NCI-H446 (cell line): ENCODE measurements around the gene TRAF3IP1.
"Not testable (repeated sequence)": the region's sequence is repeated elsewhere in the genome, so short reads cannot be mapped to it uniquely, and the experiment has no call there.

Experiments
- DNase-seq, 2 experiments: peaks; one replicate each; lab custom pipeline; 2025; lab: John Stamatoyannopoulos, UW

TRAF3IP1 gene

GRCh38 chr2:238308177-238308576 lies 12.1 kb upstream of the TRAF3IP1 start:
- DNase-seq, result no peak

- not testable (repeated sequence) for DNase-seq
These were observed 9.6 kb upstream of the TRAF3IP1 start for GRCh38 chr2:238310721-238311120.

DNA sequence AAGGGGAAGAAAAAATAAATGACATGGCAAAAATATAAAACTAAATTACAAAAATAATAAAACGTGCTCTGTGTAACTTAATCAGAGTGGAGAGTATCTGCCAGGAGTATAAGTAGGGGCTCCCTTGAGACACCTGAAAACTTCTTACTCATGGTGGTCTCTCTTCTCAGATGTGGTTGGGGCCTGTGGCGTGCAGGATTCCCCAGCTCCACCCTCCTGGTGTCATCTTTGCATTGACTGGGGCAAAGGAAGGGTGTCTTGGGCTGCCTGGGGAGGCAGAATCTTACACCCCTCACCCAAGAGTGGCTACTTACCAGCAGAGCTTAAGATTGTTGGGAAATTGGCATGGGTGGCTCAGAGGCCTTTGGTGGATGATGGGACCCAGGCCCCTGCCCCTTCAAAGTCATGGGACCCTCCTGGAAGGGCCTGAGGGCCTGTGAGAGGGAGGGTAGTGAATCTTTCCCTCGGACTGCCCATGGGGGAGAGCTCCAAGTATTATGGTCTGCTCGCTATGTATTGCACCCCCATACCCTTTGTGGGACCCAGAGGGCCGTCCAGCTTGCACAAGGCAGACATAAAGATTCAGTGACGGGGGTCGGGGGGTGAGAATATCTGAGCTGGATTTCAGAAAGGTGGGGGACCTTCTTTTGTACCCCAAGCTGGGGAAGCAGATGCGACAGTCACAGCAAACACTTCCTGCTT lies 6.9 kb upstream of the TRAF3IP1 start:
- DNase-seq, result no peak

GRCh38 chr2:238313991-238314350 lies 6.3 kb upstream of the TRAF3IP1 start:
- DNase-seq, result no peak

DNA sequence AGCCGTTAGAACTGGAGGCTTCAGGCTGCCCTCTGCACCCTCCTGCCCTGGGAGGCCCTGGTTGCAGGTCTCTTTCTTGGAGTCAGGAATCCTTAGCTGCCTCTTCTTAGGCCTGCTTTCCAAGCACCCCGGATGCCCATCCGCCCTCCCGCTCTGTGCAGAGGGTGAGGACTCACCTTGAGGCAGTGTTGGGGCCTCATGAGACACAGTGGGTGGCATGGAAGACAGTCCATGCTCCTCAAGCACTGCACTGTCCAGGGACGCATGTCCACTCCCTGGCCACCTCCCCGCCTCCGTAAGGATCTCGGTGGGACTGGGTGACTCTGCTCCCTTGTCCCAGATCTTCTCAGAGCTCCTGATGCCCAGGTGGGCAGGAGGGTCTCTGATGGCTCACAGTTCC lies 5.7 kb upstream of the TRAF3IP1 start:
- no peak for DNase-seq

DNA sequence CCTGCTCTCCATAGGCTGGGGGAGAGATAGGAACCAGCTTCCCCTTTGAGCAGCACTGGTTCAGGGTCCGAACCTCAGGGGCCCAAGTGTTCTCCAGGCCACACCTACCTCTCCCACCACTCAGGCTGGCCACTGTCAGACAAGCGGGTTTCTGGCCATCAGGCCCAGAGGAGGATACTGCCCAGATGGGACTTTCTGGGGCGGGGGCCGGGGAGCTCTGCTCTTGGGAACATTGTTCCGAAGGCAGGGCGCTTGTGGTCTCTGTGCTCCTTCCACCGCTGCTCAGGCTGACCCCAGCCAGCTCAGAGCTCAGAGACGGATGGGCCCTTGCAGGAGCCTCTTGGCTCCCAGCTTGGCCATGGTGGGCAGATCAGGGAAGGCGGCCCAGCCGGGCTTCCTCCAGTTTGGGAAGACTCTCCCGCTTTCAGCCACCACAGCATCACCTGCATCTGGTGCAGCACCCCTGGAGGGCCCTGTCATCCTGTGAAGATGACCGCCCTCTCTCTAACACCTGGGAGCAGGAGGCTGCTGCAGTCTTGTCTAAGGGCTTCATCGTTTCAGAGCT lies 5.2 kb upstream of the TRAF3IP1 start:
- DNase-seq, result no peak

DNA sequence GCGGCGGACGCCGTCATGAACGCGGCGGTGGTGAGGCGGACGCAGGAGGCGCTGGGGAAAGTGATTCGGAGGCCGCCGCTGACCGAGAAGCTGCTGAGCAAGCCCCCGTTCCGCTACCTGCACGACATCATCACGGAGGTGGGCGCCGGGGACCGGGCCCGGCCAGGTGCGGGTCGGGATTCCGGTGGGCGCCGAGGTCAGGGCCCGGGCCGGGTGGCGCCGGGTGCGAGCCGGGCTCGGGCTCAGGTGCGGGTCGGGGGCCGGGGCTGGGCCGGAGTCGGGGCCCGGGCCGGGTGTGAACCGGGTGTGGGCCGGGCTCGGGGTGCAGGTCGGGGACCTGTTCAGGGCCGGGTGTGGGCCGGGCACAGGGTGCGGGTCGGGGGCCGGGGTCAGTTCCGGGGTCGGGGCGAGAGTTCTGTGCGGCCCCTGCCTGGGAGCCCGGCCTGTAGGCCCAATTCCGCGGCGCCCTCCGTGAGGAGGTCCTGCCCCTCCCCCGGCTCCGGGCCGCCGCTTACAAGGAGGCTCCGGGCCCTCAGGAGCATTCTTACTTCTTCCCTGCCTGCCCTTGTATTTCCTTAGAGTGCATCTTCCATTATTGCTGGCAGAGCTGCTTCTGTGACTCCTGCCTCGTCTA lies 447 bp downstream of the TRAF3IP1 start:
- DNase-seq, result no peak

DNA sequence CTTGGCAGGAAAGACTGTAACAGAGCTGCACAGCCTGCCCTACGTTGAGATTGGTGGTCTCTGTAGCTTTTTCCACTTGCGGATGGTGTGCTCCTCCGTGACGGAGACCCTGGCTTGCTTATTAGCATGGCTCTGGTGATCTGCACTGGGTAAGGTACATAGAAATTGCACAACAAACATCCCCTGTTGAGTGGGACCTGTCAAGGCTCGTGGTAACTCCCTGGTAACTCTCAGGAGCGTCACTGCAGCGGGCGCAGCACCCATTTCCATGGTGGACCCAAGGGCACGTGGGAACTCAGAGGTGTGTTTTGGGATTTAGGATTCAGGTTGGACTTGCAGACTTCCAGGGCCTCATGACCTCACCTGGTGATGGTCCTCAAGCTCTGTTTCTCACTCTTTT lies 1.1 kb downstream of the TRAF3IP1 start:
- DNase-seq, result no peak

DNA sequence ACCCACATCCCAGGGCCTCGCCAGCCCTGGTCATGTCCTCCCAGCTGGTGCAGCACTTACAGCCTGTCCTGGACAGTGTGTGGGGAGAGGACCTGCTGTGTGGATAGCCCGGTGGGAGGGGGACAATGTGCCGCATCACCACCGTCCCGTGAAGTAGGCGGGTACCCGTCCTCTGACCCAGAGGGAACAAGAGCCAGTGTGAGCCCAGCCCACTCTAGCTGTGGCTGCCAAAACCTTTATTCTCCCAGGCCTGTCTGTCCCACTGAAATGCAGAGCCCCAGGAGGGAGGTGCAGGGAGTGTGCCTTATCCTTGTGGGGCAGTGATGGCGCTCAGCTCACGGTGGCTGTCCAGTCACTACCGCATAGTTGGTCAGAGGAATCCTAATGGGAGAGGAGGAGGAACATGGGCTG lies 1.7 kb downstream of the TRAF3IP1 start:
- DNase-seq, result no peak

DNA sequence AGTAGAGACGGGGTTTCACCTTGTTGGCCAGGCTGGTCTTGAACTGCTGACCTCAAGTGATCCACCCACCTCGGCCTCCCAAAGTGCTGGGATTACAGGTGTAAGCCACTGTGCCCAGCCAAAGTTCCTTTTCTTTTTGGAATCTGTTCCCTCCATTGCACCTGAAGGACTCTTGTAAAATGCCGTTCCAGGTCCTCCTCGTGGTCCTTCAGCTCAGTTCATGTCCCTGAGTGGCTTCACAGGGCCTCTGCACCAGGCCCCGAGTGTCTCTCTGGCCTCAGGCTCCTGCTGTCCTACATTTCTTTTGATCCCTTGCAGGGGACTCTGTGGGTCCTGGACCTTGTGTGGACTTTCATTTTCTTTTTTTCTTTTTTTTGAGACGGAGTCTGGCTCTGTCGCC lies 3.9 kb downstream of the TRAF3IP1 start:
- DNase-seq, result not testable (repeated sequence)

GRCh38 chr2:238325694-238326093 lies 5.4 kb downstream of the TRAF3IP1 start:
- DNase-seq, result no peak

- no peak for DNase-seq
These were observed 6.6 kb downstream of the TRAF3IP1 start for GRCh38 chr2:238326801-238327365.

DNA sequence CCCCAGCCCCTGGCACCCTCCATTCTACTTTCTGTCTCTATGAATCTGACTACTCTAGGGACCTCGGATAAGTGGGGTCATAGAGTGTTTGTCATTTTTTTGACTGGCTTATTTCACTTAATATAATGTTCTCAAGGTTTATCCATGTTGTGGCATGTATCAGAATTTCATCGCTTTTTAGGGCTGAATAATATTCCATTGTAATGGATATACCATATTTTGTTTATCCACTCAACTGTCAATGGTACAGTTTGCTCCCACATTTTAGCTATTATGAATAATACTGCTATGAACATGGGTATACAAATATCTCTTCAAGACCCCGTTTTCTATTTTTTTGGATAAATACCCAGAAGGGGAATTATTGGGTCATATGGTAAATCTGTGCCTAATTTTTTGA lies 7.4 kb downstream of the TRAF3IP1 start:
- DNase-seq, result no peak

- no peak for DNase-seq
These were observed 10.1 kb downstream of the TRAF3IP1 start for GRCh38 chr2:238330391-238330790.

DNA sequence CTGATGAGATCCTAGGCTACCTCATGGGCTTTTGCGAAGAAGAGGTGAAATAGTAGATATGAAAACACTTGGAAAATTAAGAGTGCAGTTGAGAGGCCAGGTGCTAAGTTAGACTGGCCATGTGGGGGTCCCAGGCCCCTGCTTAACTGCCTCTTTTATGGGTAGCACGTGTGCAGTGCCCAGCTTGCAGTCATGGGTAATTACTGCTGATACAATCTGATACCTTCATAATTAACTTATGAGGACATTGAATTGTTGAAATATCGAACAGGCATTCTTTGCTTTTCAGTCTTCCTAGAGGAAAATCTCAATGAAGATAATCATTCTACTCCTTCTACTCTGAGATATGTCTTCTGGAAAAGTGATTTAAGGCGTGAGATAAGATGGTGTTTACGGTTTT lies 11.6 kb downstream of the TRAF3IP1 start:
- no peak for DNase-seq

GRCh38 chr2:238334885-238335284 lies 14.6 kb downstream of the TRAF3IP1 start:
- DNase-seq, result no peak

DNA sequence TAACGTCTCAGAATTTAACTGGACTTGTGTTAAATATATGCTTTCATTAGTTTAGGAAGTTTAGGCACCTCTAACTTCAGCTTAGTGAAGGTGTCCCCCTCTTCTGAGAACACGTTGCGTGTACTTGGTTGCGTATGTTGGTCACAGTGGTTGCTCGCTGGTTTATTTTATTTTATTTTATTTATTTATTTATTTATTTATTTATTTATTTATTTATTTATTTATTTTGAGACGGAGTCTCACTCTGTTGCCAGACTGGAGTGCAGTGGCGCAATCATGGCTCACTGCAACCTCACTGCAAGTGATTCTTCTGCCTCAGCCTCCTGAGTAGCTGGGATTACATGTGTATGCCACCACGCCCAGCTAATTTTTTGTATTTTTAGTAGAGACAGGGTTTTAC lies 15.3 kb downstream of the TRAF3IP1 start:
- not testable (repeated sequence) for DNase-seq

DNA sequence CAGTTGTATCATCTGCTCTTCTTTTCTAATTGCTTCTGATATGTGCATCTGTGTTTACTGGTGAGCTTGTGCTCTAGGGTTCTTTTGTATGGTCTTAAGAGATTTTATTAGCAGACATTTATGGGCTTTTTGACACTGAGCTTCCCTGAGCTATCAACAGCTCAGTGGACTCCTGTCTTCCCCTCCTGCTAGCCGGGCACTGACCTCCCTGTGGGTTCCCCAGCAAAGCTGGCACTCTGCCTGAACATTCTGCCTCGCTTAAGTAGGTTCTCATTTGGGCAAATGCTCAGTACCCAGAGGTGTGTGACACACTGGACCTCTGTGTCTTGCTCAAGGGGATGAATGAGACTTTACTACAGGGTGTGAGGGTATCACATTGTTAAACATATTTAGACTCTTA lies 15.8 kb downstream of the TRAF3IP1 start:
- no peak for DNase-seq

DNA sequence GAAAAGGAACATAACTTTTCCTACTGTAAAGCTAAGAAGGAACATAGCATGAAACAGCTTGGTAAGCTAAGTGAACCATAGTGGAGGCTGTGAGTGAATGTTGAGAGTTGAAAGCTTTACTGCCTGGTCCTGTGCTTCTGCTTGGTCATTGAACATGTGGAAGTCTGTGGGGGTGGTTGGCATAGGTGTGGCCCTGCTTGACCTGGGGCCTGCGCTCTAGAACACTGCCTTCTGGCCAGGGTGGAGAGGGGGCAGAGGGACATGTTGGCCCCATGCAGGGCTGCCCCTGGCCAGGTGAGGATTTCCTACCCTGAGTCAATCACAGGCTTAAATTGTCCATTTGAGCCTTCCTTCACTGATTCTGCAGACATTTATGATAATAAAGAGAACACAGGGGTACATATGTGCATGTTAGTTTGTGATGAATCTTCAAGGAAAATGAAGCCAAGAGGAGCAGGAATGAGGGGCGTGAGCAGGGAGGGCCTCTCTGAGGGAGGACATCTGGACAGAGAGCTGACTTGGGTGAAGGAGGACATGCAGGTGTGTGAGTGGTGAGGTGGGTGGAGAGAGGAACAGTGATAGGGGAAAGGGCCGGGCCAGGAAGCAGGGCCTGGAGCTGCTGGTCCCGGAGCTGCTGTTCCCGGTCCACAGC lies 16.6 kb downstream of the TRAF3IP1 start:
- no peak for DNase-seq

- DNase-seq, result no peak
These were observed 17.5 kb downstream of the TRAF3IP1 start for GRCh38 chr2:238337846-238338245.

- DNase-seq, result no peak
These were observed 18.5 kb downstream of the TRAF3IP1 start for GRCh38 chr2:238338710-238339394.

DNA sequence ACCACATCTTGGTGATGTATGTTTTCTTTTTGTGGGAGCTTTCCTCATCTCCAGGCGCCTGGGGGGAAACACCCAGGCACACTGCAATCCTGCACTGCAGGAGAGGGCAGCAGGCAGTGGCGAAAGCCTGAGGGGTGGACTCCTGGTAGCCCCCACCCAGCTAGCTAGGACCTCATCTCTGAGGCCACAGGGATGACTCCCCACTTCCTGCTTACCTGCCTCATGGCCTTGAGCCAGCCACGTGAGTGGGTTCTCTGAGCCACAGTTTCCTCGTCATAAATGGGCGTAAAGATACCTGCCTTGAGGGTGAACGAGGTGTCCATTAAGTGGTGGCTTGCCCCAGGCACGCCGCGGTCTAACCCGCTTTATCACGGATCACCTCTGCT lies 19.1 kb downstream of the TRAF3IP1 start:
- DNase-seq, result no peak
